Measurements from ENCODE around the gene NBL1. TPM values are rescaled to one million over a fixed set of nuclear protein-coding genes. Genes with fewer than 3 reads are reported as not detected.

NBL1 gene
- total and polyA plus RNA-seq, 9 of the 15 experiments (the other 6 are each of a cell fraction or from before 2014, with no cell fraction given): 0.10 to 3.7 (median 1.8) TPM; not detected in 1

DNA sequence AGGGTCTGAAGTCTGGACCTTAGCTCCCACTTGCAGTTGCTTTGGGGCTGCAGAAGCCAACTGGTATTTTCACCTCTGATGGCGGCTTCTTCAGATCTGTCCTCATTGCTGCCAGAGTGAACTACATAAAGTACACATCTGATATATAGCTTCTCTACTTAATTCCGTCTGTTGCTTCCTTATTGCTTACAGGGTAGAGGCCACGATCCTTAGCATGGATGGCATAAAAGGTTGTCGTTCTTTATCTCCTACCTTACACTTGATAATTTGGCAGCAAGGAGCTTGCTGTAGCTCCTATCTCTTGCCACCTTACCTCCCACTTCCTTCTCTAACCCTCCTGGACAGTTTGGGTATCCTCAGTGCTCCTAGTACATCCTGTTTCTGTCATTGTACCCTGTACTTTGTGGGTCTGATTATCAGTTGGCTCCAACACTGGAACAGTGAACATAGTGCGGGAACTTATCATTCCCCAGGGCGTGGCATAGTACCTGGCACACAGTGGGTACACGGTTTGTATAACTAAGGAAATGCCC lies 30.9 kb upstream of the NBL1 start (continued):
- TF ChIP-seq, protein P1, sequence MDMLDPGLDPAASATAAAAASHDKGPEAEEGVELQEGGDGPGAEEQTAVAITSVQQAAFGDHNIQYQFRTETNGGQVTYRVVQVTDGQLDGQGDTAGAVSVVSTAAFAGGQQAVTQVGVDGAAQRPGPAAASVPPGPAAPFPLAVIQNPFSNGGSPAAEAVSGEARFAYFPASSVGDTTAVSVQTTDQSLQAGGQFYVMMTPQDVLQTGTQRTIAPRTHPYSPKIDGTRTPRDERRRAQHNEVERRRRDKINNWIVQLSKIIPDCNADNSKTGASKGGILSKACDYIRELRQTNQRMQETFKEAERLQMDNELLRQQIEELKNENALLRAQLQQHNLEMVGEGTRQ (CRISPR knock-in tag; IDR thresholded peaks at IDR 0.05): no peak
- TF ChIP-seq, protein P2, sequence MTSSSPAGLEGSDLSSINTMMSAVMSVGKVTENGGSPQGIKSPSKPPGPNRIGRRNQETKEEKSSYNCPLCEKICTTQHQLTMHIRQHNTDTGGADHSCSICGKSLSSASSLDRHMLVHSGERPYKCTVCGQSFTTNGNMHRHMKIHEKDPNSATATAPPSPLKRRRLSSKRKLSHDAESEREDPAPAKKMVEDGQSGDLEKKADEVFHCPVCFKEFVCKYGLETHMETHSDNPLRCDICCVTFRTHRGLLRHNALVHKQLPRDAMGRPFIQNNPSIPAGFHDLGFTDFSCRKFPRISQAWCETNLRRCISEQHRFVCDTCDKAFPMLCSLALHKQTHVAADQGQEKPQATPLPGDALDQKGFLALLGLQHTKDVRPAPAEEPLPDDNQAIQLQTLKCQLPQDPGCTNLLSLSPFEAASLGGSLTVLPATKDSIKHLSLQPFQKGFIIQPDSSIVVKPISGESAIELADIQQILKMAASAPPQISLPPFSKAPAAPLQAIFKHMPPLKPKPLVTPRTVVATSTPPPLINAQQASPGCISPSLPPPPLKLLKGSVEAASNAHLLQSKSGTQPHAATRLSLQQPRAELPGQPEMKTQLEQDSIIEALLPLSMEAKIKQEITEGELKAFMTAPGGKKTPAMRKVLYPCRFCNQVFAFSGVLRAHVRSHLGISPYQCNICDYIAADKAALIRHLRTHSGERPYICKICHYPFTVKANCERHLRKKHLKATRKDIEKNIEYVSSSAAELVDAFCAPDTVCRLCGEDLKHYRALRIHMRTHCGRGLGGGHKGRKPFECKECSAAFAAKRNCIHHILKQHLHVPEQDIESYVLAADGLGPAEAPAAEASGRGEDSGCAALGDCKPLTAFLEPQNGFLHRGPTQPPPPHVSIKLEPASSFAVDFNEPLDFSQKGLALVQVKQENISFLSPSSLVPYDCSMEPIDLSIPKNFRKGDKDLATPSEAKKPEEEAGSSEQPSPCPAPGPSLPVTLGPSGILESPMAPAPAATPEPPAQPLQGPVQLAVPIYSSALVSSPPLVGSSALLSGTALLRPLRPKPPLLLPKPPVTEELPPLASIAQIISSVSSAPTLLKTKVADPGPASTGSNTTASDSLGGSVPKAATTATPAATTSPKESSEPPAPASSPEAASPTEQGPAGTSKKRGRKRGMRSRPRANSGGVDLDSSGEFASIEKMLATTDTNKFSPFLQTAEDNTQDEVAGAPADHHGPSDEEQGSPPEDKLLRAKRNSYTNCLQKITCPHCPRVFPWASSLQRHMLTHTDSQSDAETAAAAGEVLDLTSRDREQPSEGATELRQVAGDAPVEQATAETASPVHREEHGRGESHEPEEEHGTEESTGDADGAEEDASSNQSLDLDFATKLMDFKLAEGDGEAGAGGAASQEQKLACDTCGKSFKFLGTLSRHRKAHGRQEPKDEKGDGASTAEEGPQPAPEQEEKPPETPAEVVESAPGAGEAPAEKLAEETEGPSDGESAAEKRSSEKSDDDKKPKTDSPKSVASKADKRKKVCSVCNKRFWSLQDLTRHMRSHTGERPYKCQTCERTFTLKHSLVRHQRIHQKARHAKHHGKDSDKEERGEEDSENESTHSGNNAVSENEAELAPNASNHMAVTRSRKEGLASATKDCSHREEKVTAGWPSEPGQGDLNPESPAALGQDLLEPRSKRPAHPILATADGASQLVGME (CRISPR knock-in tag; IDR thresholded peaks at IDR 0.05): no peak
- 0 out of 2 replicates have a peak, but pooled peaks have one; percentile 10 for TF ChIP-seq KLF16 (IDR thresholded peaks at IDR 0.05)

DNA sequence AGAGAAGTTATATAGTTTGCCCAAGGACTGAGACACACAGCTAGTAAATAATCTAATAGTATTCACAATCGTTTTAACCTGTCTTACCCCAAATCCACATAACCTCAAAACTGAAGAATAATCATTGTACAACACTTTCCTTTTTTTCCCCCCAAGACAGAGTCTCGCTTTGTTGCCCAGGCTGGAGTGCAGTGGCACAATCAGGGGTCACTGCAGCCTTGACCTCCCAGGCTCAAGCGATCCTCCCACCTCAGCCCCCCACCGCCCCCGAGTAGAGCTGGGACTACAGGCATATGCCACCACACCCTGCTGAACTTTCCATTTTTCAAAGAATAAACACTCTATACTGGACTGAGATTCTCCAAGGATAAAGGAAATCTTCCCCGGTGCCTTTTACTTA lies 28.7 kb upstream of the NBL1 start:
- no peaks in the 10 kb centered on the region for H3K9me1 ChIP-seq (ENCODE audit: control insufficient read depth, insufficient read depth, low read length)
- H3K79me2 ChIP-seq (ENCODE audit: control insufficient read depth, insufficient read depth, low read length): peaks cover 78% of the 10 kb centered on the region
- DNase-seq (ENCODE audit: extremely low read depth in 1 of 4, low spot score in 3 of 4) (no peak), FAIRE-seq (no peak), ATAC-seq (no peak)
- H4K20me1 ChIP-seq (replicated peaks; ENCODE audit: control insufficient read depth, insufficient read depth, low read length): peaks cover 19% of the 10 kb centered on the region
- POLR2A ChIA-PET: interaction anchor here (1.2 kb wide), 1 partner anchor 15 kb away, joined by 4 read pairs; no protein-coding TSS in a partner anchor
- in situ Hi-C loops (cut with MboI): no loop called here
- no peak overlapping the region for H3K4me3 ChIP-seq
- CTCF ChIA-PET (ENCODE audit: low intra/inter-chr PET ratio): no interaction called here
- 77% methylated on average over 6 of the region's 6 CpGs for WGBS (ENCODE audit: insufficient coverage, low coverage, missing lambda C conversion rate)
- H3K27me3 ChIP-seq (ENCODE audit: control insufficient read depth in 2 of 2, insufficient read depth in 2 of 2, low read length in 2 of 2): no peaks in the 10 kb centered on the region
- no peak overlapping the region for H3K4me2 ChIP-seq (ENCODE audit: insufficient read depth, low read length)
- H3K9ac ChIP-seq (ENCODE audit: insufficient read depth in 1 of 2, low read depth in 2 of 2, low read length in 2 of 2): no peak overlapping the region
- intact Hi-C loops (cut with micrococcal nuclease): no loop called here
- no peak overlapping the region for H3K27ac ChIP-seq (ENCODE audit: extremely low read depth, low read depth, low read length)
- H3K9me3 ChIP-seq (replicated peaks; ENCODE audit: control insufficient read depth, insufficient read depth, low read depth, low read length): no peaks in the 10 kb centered on the region
- TF ChIP-seq HCFC1 (IDR thresholded peaks at IDR 0.05; ENCODE audit: low read depth, low read length): no peak
- TF ChIP-seq JUNB (CRISPR knock-in tag; conservative IDR thresholded peaks at IDR 0.05): no peak
- TF ChIP-seq, protein P3, sequence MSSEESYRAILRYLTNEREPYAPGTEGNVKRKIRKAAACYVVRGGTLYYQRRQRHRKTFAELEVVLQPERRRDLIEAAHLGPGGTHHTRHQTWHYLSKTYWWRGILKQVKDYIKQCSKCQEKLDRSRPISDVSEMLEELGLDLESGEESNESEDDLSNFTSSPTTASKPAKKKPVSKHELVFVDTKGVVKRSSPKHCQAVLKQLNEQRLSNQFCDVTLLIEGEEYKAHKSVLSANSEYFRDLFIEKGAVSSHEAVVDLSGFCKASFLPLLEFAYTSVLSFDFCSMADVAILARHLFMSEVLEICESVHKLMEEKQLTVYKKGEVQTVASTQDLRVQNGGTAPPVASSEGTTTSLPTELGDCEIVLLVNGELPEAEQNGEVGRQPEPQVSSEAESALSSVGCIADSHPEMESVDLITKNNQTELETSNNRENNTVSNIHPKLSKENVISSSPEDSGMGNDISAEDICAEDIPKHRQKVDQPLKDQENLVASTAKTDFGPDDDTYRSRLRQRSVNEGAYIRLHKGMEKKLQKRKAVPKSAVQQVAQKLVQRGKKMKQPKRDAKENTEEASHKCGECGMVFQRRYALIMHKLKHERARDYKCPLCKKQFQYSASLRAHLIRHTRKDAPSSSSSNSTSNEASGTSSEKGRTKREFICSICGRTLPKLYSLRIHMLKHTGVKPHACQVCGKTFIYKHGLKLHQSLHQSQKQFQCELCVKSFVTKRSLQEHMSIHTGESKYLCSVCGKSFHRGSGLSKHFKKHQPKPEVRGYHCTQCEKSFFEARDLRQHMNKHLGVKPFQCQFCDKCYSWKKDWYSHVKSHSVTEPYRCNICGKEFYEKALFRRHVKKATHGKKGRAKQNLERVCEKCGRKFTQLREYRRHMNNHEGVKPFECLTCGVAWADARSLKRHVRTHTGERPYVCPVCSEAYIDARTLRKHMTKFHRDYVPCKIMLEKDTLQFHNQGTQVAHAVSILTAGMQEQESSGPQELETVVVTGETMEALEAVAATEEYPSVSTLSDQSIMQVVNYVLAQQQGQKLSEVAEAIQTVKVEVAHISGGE (CRISPR knock-in tag; IDR thresholded peaks at IDR 0.05): no peak
- no peak for TF ChIP-seq ZNF75A (CRISPR knock-in tag; IDR thresholded peaks at IDR 0.05)
- no peak for TF ChIP-seq GTF2A2 (tag; IDR thresholded peaks at IDR 0.05)
- peaks cover 3 to 5% of the 10 kb centered on the region in 2 experiments; a peak in 2 of 5 replicates for H3K4me1 ChIP-seq (replicated peaks in 1 of 2; ENCODE audit: control insufficient read depth in 2 of 2, insufficient read depth in 2 of 2, low read length in 2 of 2)
- BruUV-seq (replicated peaks): no TSS peak
- no peak overlapping the region for H2AFZ ChIP-seq (ENCODE audit: low read depth, low read length)
- H3K36me3 ChIP-seq (ENCODE audit: control insufficient read depth, insufficient read depth, low read length): peaks cover 44% of the 10 kb centered on the region
